ENCODE results near the gene LRRC61.
"Not testable (repeated sequence)": the region's sequence is repeated elsewhere in the genome, so short reads cannot be mapped to it uniquely, and the experiment has no call there.

Gene LRRC61

DNA sequence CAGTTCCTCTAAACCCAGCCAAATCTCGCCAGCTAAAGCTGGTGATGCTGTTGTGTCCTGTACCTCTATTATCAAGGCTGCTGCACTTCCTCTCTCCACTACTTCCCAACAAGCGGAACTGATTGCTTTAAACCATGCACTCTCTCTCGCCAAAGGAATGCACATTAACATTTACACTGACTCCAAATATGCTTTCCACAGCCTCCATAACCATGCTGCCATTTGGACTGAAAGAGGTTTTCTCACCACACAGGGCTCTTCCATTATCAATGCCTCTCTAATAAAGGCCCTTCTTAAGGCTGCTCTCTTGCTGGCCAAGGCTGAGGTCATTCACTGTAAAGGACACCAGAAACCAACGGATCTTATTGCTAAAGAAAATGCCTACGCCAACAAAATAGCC, 11.4 kb upstream of the LRRC61 start:
- Histone ChIP-seq H3K36me3 (ENCODE audit: control insufficient read depth, low read depth, low read length) (no peaks in the 10 kb centered on the region), H3K4me1 (ENCODE audit: control insufficient read depth, low read depth, low read length) (peaks cover 24% of the 10 kb centered on the region), H3K4me3 (ENCODE audit: low read length) (peak overlapping the region; percentile 15), H3K9ac (ENCODE audit: low read length) (no peak overlapping the region), H3K27ac (ENCODE audit: low read length) (no peak overlapping the region), H3K27me3 (ENCODE audit: control insufficient read depth, insufficient read depth, low read length) (peaks cover 74% of the 10 kb centered on the region), H3K9me3 (ENCODE audit: control insufficient read depth, low read depth, low read length) (no peaks in the 10 kb centered on the region)

DNA sequence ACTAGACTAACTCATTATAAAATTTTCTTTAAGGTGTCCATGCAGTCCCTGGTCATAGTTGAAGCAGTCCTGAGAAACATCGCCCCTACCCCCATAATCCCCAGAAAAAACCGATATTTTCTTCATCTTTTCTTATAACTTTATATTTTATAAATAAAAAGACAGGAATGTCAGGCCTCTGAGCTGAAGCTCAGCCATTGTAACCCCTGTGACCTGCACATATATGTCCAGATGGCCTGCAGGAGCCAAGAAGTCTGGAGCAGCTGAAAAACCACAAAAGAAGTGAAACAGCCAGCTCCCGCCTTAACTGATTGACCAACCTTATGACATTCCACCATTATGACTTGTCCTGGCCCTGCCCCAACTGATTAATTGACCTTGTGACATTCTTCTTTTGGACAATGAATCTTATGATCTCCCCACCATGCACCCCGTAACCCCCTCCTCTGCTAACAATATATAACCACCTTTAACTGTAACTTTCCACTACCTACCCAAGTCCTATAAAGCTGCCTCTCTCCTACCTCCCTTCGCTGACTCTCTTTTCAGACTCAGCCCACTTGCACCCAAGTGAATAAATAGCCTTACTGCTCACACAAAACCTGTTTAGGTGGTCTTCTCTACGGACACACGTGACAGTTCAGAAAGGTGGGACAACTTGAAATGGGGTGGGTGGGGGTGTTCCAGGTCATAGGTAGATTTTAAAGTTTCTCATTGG, 10.3 kb upstream of the LRRC61 start:
- Histone ChIP-seq H3K4me1 (ENCODE audit: control insufficient read depth, low read depth, low read length) (peaks cover 28% of the 10 kb centered on the region), H3K27me3 (ENCODE audit: control insufficient read depth, insufficient read depth, low read length) (peaks cover 63% of the 10 kb centered on the region), H3K4me3 (ENCODE audit: low read length) (peak overlapping the region; percentile 15)
- H3K9ac ChIP-seq (ENCODE audit: low read length); H3K27ac ChIP-seq (ENCODE audit: low read length); H3K36me3 ChIP-seq (ENCODE audit: control insufficient read depth, low read depth, low read length); H3K9me3 ChIP-seq (ENCODE audit: control insufficient read depth, low read depth, low read length): not testable (repeated sequence)

DNA sequence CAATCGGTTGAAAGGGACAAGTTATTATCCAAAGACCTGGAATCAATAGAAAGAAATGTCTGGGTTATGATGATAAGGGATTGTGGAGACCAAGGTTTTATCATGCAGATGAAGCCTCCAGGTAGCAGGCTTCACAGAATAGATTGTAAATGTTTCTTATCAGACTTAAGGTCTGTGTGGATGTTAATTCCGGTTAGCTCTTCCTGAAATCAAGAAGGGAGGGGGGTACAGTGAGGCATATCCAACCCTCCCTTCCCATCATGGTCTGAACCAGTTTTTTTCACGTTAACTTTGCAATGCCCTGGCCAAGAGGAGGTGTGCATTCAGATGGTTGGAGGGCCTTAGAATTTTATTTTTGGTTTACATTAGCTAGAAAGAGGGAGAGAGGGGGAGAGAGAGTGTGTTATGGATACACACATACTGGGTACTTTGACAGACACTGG, 9.8 kb upstream of the LRRC61 start:
- no peak overlapping the region for H3K9ac ChIP-seq (ENCODE audit: low read length)
- H3K4me1 ChIP-seq (ENCODE audit: control insufficient read depth, low read depth, low read length): peaks cover 34% of the 10 kb centered on the region
- H3K36me3 ChIP-seq (ENCODE audit: control insufficient read depth, low read depth, low read length): no peaks in the 10 kb centered on the region
- H3K27ac ChIP-seq (ENCODE audit: low read length): no peak overlapping the region
- no peak overlapping the region for H3K4me3 ChIP-seq (ENCODE audit: low read length)
- no peaks in the 10 kb centered on the region for H3K9me3 ChIP-seq (ENCODE audit: control insufficient read depth, low read depth, low read length)
- H3K27me3 ChIP-seq (ENCODE audit: control insufficient read depth, insufficient read depth, low read length): peaks cover 58% of the 10 kb centered on the region

DNA sequence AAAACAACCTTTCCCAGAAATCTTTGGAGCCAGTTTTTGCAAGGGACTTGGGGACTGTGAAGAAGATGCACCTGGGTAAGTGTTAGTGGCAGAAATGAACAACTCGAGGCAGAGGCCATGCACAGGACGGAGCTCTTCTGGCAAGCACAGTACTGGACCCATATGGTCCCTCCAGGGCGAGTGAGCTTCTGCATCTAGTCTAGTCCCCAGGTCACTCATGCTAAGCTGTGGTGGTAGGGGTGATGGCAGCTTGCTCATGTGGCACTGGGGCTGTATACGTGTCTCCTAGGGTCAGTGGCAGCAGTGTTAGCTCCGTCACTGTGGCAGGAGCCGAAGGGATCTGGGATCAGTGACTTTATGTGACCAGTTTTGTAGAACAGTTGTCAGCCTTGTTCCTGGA, 9.3 kb upstream of the LRRC61 start:
- H3K27me3 ChIP-seq (ENCODE audit: control insufficient read depth, insufficient read depth, low read length): peaks cover 53% of the 10 kb centered on the region
- H3K36me3 ChIP-seq (ENCODE audit: control insufficient read depth, low read depth, low read length): no peaks in the 10 kb centered on the region
- H3K27ac ChIP-seq (ENCODE audit: low read length): no peak overlapping the region
- peaks cover 35% of the 10 kb centered on the region for H3K4me1 ChIP-seq (ENCODE audit: control insufficient read depth, low read depth, low read length)
- no peaks in the 10 kb centered on the region for H3K9me3 ChIP-seq (ENCODE audit: control insufficient read depth, low read depth, low read length)
- H3K4me3 ChIP-seq (ENCODE audit: low read length): no peak overlapping the region
- H3K9ac ChIP-seq (ENCODE audit: low read length): no peak overlapping the region

DNA sequence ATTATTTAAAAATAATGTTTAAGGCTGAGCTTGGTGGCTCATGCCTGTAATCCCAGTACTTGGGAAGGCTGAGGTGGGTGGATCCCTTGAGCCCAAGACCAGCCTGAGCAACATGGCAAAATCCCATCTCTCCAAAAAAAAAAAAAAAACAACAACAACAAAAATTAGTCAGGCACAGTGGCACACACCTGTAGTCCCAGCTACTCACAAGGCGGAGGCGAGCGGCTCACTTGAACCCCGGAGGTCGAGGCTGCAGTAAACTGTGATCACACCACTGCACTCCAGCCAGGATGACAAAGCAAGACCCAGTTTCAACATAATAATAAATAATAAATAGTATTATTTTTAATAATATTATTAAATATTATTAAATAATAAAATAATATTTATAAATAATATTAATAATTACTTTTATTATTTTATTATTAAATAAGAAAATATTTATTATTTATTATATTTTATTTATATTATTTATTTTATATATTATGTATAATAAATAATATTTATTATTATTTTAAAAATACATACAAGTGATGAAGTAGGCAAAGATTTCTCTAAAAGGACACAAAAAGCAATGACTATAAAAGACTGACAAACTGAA, 8.4 kb upstream of the LRRC61 start:
- Histone ChIP-seq H3K27me3 (ENCODE audit: control insufficient read depth, insufficient read depth, low read length) (peaks cover 44% of the 10 kb centered on the region), H3K9ac (ENCODE audit: low read length) (no peak overlapping the region), H3K4me3 (ENCODE audit: low read length) (no peak overlapping the region), H3K27ac (ENCODE audit: low read length) (no peak overlapping the region), H3K9me3 (ENCODE audit: control insufficient read depth, low read depth, low read length) (no peaks in the 10 kb centered on the region), H3K36me3 (ENCODE audit: control insufficient read depth, low read depth, low read length) (no peaks in the 10 kb centered on the region), H3K4me1 (ENCODE audit: control insufficient read depth, low read depth, low read length) (peaks cover 35% of the 10 kb centered on the region)

DNA sequence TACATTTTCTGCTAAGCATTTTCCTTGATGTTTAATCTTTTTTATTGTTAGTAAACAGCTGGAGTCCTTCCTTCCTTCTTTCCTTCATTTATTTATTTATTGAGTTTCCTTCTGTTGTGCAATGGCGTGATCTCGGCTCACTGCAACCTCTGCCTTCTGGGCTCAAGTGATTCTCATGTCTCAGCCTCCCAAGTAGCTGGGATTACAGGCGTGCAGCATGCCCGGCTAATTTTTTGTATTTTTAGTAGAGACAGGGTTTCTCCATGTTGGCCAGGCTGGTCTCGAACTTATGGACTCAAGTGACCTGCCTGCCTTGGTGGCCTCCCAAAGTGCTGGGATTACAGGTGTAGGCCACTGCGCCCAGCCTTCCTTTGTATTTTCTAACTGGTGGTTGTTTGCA, 6.2 kb upstream of the LRRC61 start:
- not testable (repeated sequence) for H3K36me3 ChIP-seq (ENCODE audit: control insufficient read depth, low read depth, low read length); H3K9ac ChIP-seq (ENCODE audit: low read length); H3K27ac ChIP-seq (ENCODE audit: low read length); H3K4me3 ChIP-seq (ENCODE audit: low read length); H3K9me3 ChIP-seq (ENCODE audit: control insufficient read depth, low read depth, low read length)
- H3K4me1 ChIP-seq (ENCODE audit: control insufficient read depth, low read depth, low read length): peaks cover 31% of the 10 kb centered on the region
- H3K27me3 ChIP-seq (ENCODE audit: control insufficient read depth, insufficient read depth, low read length): peaks cover 23% of the 10 kb centered on the region

DNA sequence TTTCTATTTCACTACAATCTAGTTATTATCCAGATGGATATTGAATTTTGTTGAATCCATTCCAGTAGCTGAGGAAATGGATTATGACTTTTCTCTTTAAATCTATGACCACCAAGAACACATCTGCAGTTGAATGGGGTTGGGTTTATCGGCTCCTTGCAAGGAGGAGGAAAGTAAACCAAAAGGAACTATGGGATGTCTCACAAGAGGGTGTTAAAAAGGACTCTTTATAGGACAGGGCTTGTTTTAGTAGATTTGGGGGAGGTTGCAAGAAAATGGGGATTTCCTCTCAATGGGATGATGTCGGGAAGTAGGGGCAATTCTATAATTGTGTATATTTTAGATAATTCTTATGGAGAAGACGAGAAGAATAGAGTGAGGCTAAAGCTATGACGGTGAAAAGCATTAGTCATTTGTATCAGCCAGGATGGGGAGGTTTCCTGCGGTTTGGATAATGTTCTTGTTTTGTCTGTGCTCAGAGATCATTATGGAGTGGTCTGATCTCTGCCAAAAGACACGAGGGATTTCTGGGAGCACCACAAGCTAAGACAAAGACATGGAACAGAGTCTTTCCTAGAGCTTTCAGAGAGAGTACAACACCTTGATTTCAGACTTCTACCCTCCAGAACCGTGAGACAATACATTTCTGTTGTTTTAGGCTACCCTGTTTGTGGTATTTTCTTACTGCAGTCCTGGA, 5.3 kb upstream of the LRRC61 start:
- Histone ChIP-seq H3K9me3 (ENCODE audit: control insufficient read depth, low read depth, low read length) (no peaks in the 10 kb centered on the region), H3K4me1 (ENCODE audit: control insufficient read depth, low read depth, low read length) (peaks cover 27% of the 10 kb centered on the region), H3K9ac (ENCODE audit: low read length) (no peak overlapping the region), H3K4me3 (ENCODE audit: low read length) (no peak overlapping the region), H3K36me3 (ENCODE audit: control insufficient read depth, low read depth, low read length) (no peaks in the 10 kb centered on the region), H3K27me3 (ENCODE audit: control insufficient read depth, insufficient read depth, low read length) (peaks cover 23% of the 10 kb centered on the region), H3K27ac (ENCODE audit: low read length) (no peak overlapping the region)

DNA sequence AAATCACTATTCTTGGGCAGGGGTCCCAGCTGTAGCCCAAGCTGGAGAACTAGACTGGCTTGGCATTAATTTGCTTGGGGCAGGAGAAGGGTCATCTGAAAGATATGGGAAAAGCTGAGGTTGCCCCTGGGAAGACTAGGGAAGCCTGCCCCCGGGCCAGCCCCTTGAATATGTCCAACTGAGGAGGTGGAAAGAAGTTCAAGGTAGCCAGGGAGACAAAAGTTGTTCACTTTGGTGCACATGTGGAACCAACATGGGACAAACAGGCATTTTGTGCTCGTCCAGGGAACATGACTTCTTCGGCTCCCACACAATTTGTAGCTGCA, 1.4 kb upstream of the LRRC61 start:
- Histone ChIP-seq H3K4me3 (ENCODE audit: low read length) (no peak overlapping the region), H3K27ac (ENCODE audit: low read length) (no peak overlapping the region), H3K9me3 (ENCODE audit: control insufficient read depth, low read depth, low read length) (no peaks in the 10 kb centered on the region), H3K27me3 (ENCODE audit: control insufficient read depth, insufficient read depth, low read length) (peaks cover 8% of the 10 kb centered on the region), H3K4me1 (ENCODE audit: control insufficient read depth, low read depth, low read length) (peaks cover 26% of the 10 kb centered on the region), H3K36me3 (ENCODE audit: control insufficient read depth, low read depth, low read length) (peaks cover 13% of the 10 kb centered on the region), H3K9ac (ENCODE audit: low read length) (no peak overlapping the region)

DNA sequence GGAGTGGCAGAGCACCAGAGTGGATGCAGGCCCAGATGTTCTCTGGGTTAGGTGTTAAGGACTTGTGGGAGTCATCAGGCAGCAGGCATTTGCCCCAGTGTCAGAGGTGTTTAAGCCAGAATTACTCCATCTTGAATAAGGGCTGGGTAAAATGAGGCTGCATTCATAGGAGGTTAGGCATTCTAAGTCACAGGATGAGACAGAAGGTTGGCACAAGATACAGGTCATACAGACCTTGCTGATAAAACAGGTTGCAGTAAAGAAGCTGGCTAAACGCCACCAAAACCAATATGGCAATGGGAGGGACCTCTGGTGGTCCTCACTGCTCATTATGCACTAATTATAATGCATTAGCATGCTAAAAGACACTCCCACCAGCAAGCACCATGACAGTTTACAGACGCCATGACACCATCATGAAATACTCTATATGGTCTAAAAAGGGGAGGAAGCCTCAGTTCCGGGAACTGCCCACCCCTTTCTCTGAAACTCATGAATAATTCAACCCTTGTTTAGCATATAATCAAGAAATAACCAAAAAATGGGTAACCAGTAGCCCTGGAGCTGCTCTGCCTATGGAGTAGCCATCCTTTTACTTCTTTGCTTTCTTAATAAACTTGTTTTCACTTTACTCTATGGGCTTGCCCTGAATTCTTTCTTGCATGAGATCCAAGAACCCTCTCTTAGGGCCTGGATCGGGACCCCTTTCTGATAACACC, 882 bp upstream of the LRRC61 start:
- Histone ChIP-seq H3K27me3 (ENCODE audit: control insufficient read depth, insufficient read depth, low read length) (peaks cover 8% of the 10 kb centered on the region), H3K36me3 (ENCODE audit: control insufficient read depth, low read depth, low read length) (peaks cover 18% of the 10 kb centered on the region), H3K9ac (ENCODE audit: low read length) (peak overlapping the region; percentile 72), H3K9me3 (ENCODE audit: control insufficient read depth, low read depth, low read length) (no peaks in the 10 kb centered on the region), H3K4me3 (ENCODE audit: low read length) (peak overlapping the region; percentile 81), H3K4me1 (ENCODE audit: control insufficient read depth, low read depth, low read length) (peaks cover 26% of the 10 kb centered on the region), H3K27ac (ENCODE audit: low read length) (no peak overlapping the region)

DNA sequence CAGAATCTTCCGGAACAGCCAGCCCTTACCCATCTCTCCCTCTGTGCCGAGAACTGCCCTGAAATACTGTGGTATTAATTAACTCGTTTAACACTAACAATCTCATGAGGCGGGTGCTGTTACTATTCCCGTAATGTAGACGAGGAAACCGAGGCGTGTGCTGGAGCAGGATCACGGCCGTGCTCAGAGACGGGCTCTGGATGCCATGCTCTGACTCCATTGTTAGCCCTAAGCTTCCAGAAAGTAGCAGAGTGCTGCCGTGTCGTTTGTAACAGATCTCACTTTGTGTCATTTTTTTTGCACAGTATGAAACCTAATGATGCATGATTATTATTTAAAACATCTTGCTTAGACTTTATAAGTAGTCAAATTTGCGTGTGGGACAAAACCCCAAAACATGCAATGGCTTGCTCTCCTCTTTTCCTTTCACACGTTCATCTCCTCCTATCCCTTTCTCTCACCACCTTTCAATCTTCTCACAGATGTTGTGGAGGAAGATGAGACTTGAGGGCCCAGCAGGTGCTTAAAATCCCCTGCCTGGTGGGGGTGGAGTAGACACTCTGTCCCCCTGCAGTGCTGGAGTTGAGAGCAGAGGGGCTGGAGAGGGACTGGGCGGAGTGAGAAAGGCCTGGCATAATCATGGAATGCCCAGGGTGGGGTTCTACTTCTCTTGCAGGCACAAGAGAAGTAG, 672 bp downstream of the LRRC61 start:
- Histone ChIP-seq H3K36me3 (ENCODE audit: control insufficient read depth, low read depth, low read length) (peaks cover 32% of the 10 kb centered on the region), H3K9ac (ENCODE audit: low read length) (peak overlapping the region; percentile 72), H3K4me1 (ENCODE audit: control insufficient read depth, low read depth, low read length) (peaks cover 21% of the 10 kb centered on the region), H3K9me3 (ENCODE audit: control insufficient read depth, low read depth, low read length) (no peaks in the 10 kb centered on the region), H3K27me3 (ENCODE audit: control insufficient read depth, insufficient read depth, low read length) (peaks cover 8% of the 10 kb centered on the region), H3K4me3 (ENCODE audit: low read length) (peak overlapping the region; percentile 81), H3K27ac (ENCODE audit: low read length) (no peak overlapping the region)

DNA sequence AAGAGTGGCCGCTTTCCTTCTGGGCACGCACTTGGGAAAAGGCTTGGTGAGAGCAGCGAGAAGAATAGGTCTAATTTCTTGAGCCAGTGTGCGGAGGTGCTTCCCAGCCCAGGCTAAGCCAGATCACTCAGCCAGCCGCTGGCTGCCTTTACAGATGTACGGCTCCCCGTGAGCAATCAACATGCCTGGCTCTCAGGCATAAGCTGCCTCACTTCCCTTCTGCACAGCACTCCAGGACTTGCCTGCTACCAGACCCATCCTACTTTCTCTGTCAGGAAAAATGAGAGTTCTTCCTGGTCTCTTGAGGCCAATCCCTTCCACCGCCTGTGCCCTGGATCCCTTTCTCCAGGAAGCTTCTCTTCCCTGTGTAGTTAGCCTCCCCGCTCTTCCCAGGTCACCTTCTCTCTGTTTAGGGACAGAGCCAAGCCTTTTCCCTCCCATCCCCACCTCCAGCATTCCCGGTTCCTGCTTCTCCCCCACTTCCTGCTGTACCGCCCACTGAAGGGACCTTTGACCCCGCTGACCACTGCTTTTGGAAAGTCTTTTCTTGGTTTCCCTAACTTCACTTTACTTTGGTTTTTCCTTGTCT, 1.3 kb downstream of the LRRC61 start:
- Histone ChIP-seq H3K36me3 (ENCODE audit: control insufficient read depth, low read depth, low read length) (peaks cover 33% of the 10 kb centered on the region), H3K4me1 (ENCODE audit: control insufficient read depth, low read depth, low read length) (peaks cover 28% of the 10 kb centered on the region), H3K9me3 (ENCODE audit: control insufficient read depth, low read depth, low read length) (no peaks in the 10 kb centered on the region), H3K4me3 (ENCODE audit: low read length) (peak overlapping the region; percentile 81), H3K27me3 (ENCODE audit: control insufficient read depth, insufficient read depth, low read length) (peaks cover 8% of the 10 kb centered on the region), H3K9ac (ENCODE audit: low read length) (peak overlapping the region; percentile 72), H3K27ac (ENCODE audit: low read length) (no peak overlapping the region)

Measured in iPS-18a (cell line).